ENCODE results near the gene PKN2. TPM values are rescaled to one million over a fixed set of nuclear protein-coding genes. Genes with fewer than 3 reads are reported as not detected.

The PKN2 gene
- total RNA-seq, 1 experiment from 2014 or later: 33.4 TPM

- H3K9me3 Mint-ChIP-seq (ENCODE audit: unreplicated experiment): no peaks in the 10 kb centered on the region
- no TSS peak for BruUV-seq (replicated peaks)
- H3K36me3 Mint-ChIP-seq (ENCODE audit: insufficient read depth, unreplicated experiment): peaks cover 20% of the 10 kb centered on the region
Measured at GRCh38 chr1:88774151-88774556, 90.1 kb downstream of the PKN2 start.

GRCh38 chr1:88777604-88778149 is 93.6 kb downstream of the PKN2 start:
- Mint-ChIP-seq H3K36me3 (ENCODE audit: insufficient read depth, unreplicated experiment) (peaks cover 20% of the 10 kb centered on the region), H3K9me3 (ENCODE audit: unreplicated experiment) (no peaks in the 10 kb centered on the region), H3K27ac (ENCODE audit: unreplicated experiment) (peak overlapping the region; percentile 78), H3K4me3 (ENCODE audit: unreplicated experiment) (peak overlapping the region; percentile 15), H3K4me1 (ENCODE audit: low read depth, unreplicated experiment) (peaks cover 28% of the 10 kb centered on the region), H3K27me3 (ENCODE audit: insufficient read depth, unreplicated experiment) (no peaks in the 10 kb centered on the region)
- peaks cover 45% of the 10 kb centered on the region for H3K4me1 ChIP-seq
- H3K9me3 ChIP-seq: no peaks in the 10 kb centered on the region
- DNase-seq: no peak
- intact Hi-C loops (cut with micrococcal nuclease; ENCODE audit: unreplicated experiment): no loop called here
- ChIA-PET POLR2A (no interaction called here), CTCF (no interaction called here)
- BruUV-seq (replicated peaks): no TSS peak
- H3K36me3 ChIP-seq (ENCODE audit: control insufficient read depth, insufficient read depth, low read length): no peaks in the 10 kb centered on the region
- no peak for TF ChIP-seq CTCF (IDR thresholded peaks at IDR 0.05; ENCODE audit: insufficient read depth in 1 of 2, low read depth in 1 of 2, low read length in 1 of 2, severe bottlenecking in 1 of 2, unreplicated experiment in 1 of 2)
- no peak overlapping the region for H3K4me3 ChIP-seq (ENCODE audit: low read depth, low read length)
- H3K27me3 ChIP-seq (replicated peaks; ENCODE audit: control insufficient read depth, insufficient read depth, low read length): no peaks in the 10 kb centered on the region

More at GRCh38 chr1:88774151-88774556, 90.1 kb downstream of the PKN2 start:
- POLR2A ChIA-PET: no interaction called here
- Mint-ChIP-seq H3K27ac (ENCODE audit: unreplicated experiment) (peak overlapping the region; percentile 91), H3K27me3 (ENCODE audit: insufficient read depth, unreplicated experiment) (no peaks in the 10 kb centered on the region), H3K4me1 (ENCODE audit: low read depth, unreplicated experiment) (peaks cover 28% of the 10 kb centered on the region), H3K4me3 (ENCODE audit: unreplicated experiment) (peak overlapping the region; percentile 73)
- no peak for TF ChIP-seq CTCF (IDR thresholded peaks at IDR 0.05; ENCODE audit: insufficient read depth in 1 of 2, low read depth in 1 of 2, low read length in 1 of 2, severe bottlenecking in 1 of 2, unreplicated experiment in 1 of 2)
- DNase-seq: peak; percentile 86 to 95
- Histone ChIP-seq H3K36me3 (ENCODE audit: control insufficient read depth, insufficient read depth, low read length) (no peaks in the 10 kb centered on the region), H3K27me3 (replicated peaks; ENCODE audit: control insufficient read depth, insufficient read depth, low read length) (no peaks in the 10 kb centered on the region), H3K4me3 (ENCODE audit: low read depth, low read length) (no peak overlapping the region), H3K4me1 (peaks cover 46% of the 10 kb centered on the region), H3K9me3 (no peaks in the 10 kb centered on the region)
- intact Hi-C loops (cut with micrococcal nuclease; ENCODE audit: unreplicated experiment): no loop called here
- CTCF ChIA-PET: no interaction called here

- H3K27ac Mint-ChIP-seq (ENCODE audit: unreplicated experiment): no peak overlapping the region
Measured at GRCh38 chr1:88779880-88780279, 95.8 kb downstream of the PKN2 start.

More at GRCh38 chr1:88779880-88780279, 95.8 kb downstream of the PKN2 start:
- ChIA-PET POLR2A (no interaction called here), CTCF (no interaction called here)
- H3K36me3 Mint-ChIP-seq (ENCODE audit: insufficient read depth, unreplicated experiment): peaks cover 27% of the 10 kb centered on the region
- DNase-seq: no peak
- H3K4me3 Mint-ChIP-seq (ENCODE audit: unreplicated experiment): no peak overlapping the region
- Histone ChIP-seq H3K9me3 (no peaks in the 10 kb centered on the region), H3K4me3 (ENCODE audit: low read depth, low read length) (no peak overlapping the region), H3K36me3 (ENCODE audit: control insufficient read depth, insufficient read depth, low read length) (no peaks in the 10 kb centered on the region), H3K4me1 (peaks cover 29% of the 10 kb centered on the region), H3K27me3 (replicated peaks; ENCODE audit: control insufficient read depth, insufficient read depth, low read length) (no peaks in the 10 kb centered on the region)
- H3K4me1 Mint-ChIP-seq (ENCODE audit: low read depth, unreplicated experiment): peaks cover 17% of the 10 kb centered on the region
- H3K9me3 Mint-ChIP-seq (ENCODE audit: unreplicated experiment): no peaks in the 10 kb centered on the region
- no TSS peak for BruUV-seq (replicated peaks)
- H3K27me3 Mint-ChIP-seq (ENCODE audit: insufficient read depth, unreplicated experiment): no peaks in the 10 kb centered on the region
- intact Hi-C loops (cut with micrococcal nuclease; ENCODE audit: unreplicated experiment): no loop called here
- TF ChIP-seq CTCF (IDR thresholded peaks at IDR 0.05; ENCODE audit: insufficient read depth in 1 of 2, low read depth in 1 of 2, low read length in 1 of 2, severe bottlenecking in 1 of 2, unreplicated experiment in 1 of 2): no peak
